ENCODE results near the gene PTDSS2. TPM values are rescaled to one million over a fixed set of nuclear protein-coding genes. Genes with fewer than 3 reads are reported as not detected.

Gene PTDSS2
- total RNA-seq, 2 donors from 2014 or later = 20.6 to 27.6 TPM

- Histone ChIP-seq H3K4me1 (no peaks in the 10 kb centered on the region), H3K27ac (no peak overlapping the region), H3K27me3 (no peaks in the 10 kb centered on the region), H3K9me3 (no peaks in the 10 kb centered on the region), H3K36me3 (no peaks in the 10 kb centered on the region), H3K9ac (ENCODE audit: low read depth in 2 of 2, low read length in 2 of 2) (no peak overlapping the region), H3K4me3 (no peak overlapping the region)
- intact Hi-C loops (cut with DNase I) = no loop called here
- DNase-seq = no peak
- TF ChIP-seq, protein P1, sequence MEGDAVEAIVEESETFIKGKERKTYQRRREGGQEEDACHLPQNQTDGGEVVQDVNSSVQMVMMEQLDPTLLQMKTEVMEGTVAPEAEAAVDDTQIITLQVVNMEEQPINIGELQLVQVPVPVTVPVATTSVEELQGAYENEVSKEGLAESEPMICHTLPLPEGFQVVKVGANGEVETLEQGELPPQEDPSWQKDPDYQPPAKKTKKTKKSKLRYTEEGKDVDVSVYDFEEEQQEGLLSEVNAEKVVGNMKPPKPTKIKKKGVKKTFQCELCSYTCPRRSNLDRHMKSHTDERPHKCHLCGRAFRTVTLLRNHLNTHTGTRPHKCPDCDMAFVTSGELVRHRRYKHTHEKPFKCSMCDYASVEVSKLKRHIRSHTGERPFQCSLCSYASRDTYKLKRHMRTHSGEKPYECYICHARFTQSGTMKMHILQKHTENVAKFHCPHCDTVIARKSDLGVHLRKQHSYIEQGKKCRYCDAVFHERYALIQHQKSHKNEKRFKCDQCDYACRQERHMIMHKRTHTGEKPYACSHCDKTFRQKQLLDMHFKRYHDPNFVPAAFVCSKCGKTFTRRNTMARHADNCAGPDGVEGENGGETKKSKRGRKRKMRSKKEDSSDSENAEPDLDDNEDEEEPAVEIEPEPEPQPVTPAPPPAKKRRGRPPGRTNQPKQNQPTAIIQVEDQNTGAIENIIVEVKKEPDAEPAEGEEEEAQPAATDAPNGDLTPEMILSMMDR (IDR thresholded peaks at IDR 0.05) = no peak
These were observed 11.5 kb downstream of the PTDSS2 start for GRCh38 chr11:461626-462025.

DNA sequence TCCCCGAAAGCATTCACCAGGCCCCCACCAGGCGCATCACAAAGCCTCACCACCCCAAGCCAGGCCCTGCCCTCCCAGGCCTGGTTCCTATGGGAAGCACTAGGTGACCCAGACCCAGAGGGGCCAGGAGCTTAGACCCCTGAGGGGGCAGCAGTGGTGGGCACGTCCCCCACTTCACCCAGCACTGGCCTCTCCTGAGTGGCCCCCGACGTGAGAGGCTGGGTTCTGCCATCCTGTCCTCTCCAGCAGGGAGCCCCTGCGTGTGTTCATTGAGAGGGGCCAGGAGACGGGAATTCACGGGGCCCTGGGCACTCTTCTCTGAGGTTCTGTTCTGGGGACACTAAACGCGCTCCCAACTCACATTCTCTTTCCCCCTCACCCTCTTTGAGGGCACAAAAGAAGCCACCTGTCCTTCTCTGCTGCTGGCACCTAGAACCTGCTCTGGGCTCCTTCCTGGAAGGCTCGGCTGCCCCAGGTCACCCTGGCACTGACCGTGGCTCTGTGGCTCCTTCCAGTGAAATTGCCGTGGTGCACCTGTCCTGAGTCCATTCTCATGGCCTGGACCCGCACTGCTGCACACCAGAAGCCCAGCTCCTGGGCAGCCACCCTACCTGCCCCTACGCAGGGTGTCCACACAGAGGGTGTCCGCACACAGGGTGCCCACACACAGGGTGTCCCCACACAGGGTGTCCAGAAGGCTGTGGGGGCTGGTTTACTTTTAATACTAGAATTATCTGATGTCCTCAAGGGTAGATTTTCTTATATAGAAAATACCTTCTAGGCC lies 12.2 kb downstream of the PTDSS2 start:
- Histone ChIP-seq H3K9ac (ENCODE audit: low read depth in 2 of 2, low read length in 2 of 2) (no peak overlapping the region), H3K4me3 (no peak overlapping the region), H3K27ac (no peak overlapping the region), H3K27me3 (no peaks in the 10 kb centered on the region), H3K4me1 (no peaks in the 10 kb centered on the region), H3K36me3 (no peaks in the 10 kb centered on the region), H3K9me3 (no peaks in the 10 kb centered on the region)
- intact Hi-C loops (cut with DNase I) = no loop called here
- no peak for DNase-seq
- TF ChIP-seq, protein P1 (IDR thresholded peaks at IDR 0.05) = no peak

DNA sequence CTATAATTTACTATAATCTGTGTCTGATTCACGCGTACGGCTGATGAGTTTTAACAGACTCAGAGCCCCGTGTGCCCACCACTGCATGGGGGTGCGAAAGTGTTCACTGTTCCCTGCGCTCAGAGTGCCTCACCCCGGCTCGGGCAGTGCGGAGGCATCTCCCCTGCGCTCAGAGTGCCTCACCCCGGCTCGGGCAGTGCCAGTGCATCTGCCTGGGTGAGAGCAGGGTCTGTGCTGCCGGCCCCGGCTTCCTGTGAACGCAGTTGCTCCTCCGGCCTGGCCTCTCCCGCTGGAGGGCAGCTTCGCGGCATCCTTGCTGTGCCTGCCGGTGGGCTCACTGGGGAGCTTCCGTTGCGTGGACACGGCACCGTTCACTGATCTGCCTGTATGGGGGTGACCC lies 14.2 kb downstream of the PTDSS2 start:
- Histone ChIP-seq H3K36me3 (no peaks in the 10 kb centered on the region), H3K4me3 (no peak overlapping the region), H3K9me3 (no peaks in the 10 kb centered on the region), H3K9ac (ENCODE audit: low read depth in 2 of 2, low read length in 2 of 2) (no peak overlapping the region), H3K27me3 (no peaks in the 10 kb centered on the region), H3K27ac (no peak overlapping the region), H3K4me1 (no peaks in the 10 kb centered on the region)
- intact Hi-C loops (cut with DNase I) = no loop called here
- TF ChIP-seq, protein P1 (IDR thresholded peaks at IDR 0.05) = no peak
- no peak for DNase-seq

- Histone ChIP-seq H3K27me3 (no peaks in the 10 kb centered on the region), H3K27ac (no peak overlapping the region), H3K4me3 (no peak overlapping the region), H3K36me3 (no peaks in the 10 kb centered on the region), H3K9ac (ENCODE audit: low read depth in 2 of 2, low read length in 2 of 2) (no peak overlapping the region), H3K9me3 (no peaks in the 10 kb centered on the region), H3K4me1 (no peaks in the 10 kb centered on the region)
- DNase-seq = no peak
- TF ChIP-seq, protein P1 (IDR thresholded peaks at IDR 0.05) = no peak
- intact Hi-C loops (cut with DNase I) = no loop called here
These were observed 15.9 kb downstream of the PTDSS2 start for GRCh38 chr11:465896-466530.

GRCh38 chr11:468036-468435 lies 18.0 kb downstream of the PTDSS2 start:
- Histone ChIP-seq H3K36me3 (no peaks in the 10 kb centered on the region), H3K4me1 (no peaks in the 10 kb centered on the region), H3K27me3 (no peaks in the 10 kb centered on the region), H3K4me3 (no peak overlapping the region), H3K9me3 (no peaks in the 10 kb centered on the region), H3K27ac (no peak overlapping the region), H3K9ac (ENCODE audit: low read depth in 2 of 2, low read length in 2 of 2) (no peak overlapping the region)
- intact Hi-C loops (cut with DNase I) = no loop called here
- DNase-seq = no peak
- TF ChIP-seq, protein P1 (IDR thresholded peaks at IDR 0.05) = no peak

Data from colonic mucosa (tissue), 4 donors.